Type B pancreatic cell (in vitro differentiated cells): ENCODE data around the gene FOSL2. TPM values are rescaled to one million over a fixed set of nuclear protein-coding genes. Genes with fewer than 3 reads are reported as not detected.

ENCODE experiments used
- DNase-seq: peaks from one replicate; pipeline ENCODE4 v3.0.0; 2021; ENCODE audit warnings: mixed read lengths; ENCODE audit not compliant: unreplicated experiment; ENCODE audit errors: extremely low spot score
- H3K27ac Mint-ChIP-seq: 2 replicates; pipeline ENCODE4 v1.8.0; 2021; ENCODE audit warnings: mild to moderate bottlenecking, mixed read lengths
- H3K27me3 Mint-ChIP-seq: 2 replicates; pipeline ENCODE4 v1.8.0; 2021; ENCODE audit warnings: mixed read lengths
- H3K36me3 Mint-ChIP-seq: 2 replicates; pipeline ENCODE4 v1.8.0; 2021; ENCODE audit warnings: mixed read lengths
- H3K4me1 Mint-ChIP-seq: one replicate; pipeline ENCODE4 v1.8.0; 2021; ENCODE audit warnings: mixed read lengths; ENCODE audit not compliant: unreplicated experiment
- H3K4me3 Mint-ChIP-seq: 2 replicates; pipeline ENCODE4 v1.8.0; 2021; ENCODE audit warnings: mild to moderate bottlenecking, mixed read lengths
- H3K9me3 Mint-ChIP-seq: 2 replicates; pipeline ENCODE4 v1.8.0; 2021; ENCODE audit warnings: mixed read lengths
- total RNA-seq: library from RNA; stranded (reverse); gene quantifications from 2 replicates; pipeline ENCODE4 v1.2.1, GENCODE V29; 2021; ENCODE audit warnings: low replicate concordance
- TF ChIP-seq, protein P1 (sequence below): fragments of 200-600 bp; sonication (generic); conservative IDR thresholded peaks from 2 replicates; pipeline ENCODE4 v1.5.0; 2021; ENCODE audit warnings: antibody characterized with exemption, mild to moderate bottlenecking

Gene FOSL2
- total RNA-seq, 1 donor from 2014 or later, result 42.1 TPM

- H3K27ac Mint-ChIP-seq, result no peak overlapping the region
- TF ChIP-seq, protein P1, sequence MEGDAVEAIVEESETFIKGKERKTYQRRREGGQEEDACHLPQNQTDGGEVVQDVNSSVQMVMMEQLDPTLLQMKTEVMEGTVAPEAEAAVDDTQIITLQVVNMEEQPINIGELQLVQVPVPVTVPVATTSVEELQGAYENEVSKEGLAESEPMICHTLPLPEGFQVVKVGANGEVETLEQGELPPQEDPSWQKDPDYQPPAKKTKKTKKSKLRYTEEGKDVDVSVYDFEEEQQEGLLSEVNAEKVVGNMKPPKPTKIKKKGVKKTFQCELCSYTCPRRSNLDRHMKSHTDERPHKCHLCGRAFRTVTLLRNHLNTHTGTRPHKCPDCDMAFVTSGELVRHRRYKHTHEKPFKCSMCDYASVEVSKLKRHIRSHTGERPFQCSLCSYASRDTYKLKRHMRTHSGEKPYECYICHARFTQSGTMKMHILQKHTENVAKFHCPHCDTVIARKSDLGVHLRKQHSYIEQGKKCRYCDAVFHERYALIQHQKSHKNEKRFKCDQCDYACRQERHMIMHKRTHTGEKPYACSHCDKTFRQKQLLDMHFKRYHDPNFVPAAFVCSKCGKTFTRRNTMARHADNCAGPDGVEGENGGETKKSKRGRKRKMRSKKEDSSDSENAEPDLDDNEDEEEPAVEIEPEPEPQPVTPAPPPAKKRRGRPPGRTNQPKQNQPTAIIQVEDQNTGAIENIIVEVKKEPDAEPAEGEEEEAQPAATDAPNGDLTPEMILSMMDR, result no peak
- H3K36me3 Mint-ChIP-seq, result peaks cover 12% of the 10 kb centered on the region
- H3K27me3 Mint-ChIP-seq, result no peaks in the 10 kb centered on the region
- no peak overlapping the region for H3K4me3 Mint-ChIP-seq
- DNase-seq, result no peak
- H3K9me3 Mint-ChIP-seq, result no peaks in the 10 kb centered on the region
- H3K4me1 Mint-ChIP-seq, result peaks cover 9% of the 10 kb centered on the region
These were observed 12.9 kb downstream of the FOSL2 start for GRCh38 chr2:28405537-28405936.

- no peak for DNase-seq
- TF ChIP-seq, protein P1, result no peak
- H3K27me3 Mint-ChIP-seq, result no peaks in the 10 kb centered on the region
- peaks cover 6% of the 10 kb centered on the region for H3K4me1 Mint-ChIP-seq
- H3K9me3 Mint-ChIP-seq, result no peaks in the 10 kb centered on the region
- H3K27ac Mint-ChIP-seq, result no peak overlapping the region
- peaks cover 12% of the 10 kb centered on the region for H3K36me3 Mint-ChIP-seq
- H3K4me3 Mint-ChIP-seq, result no peak overlapping the region
These were observed 13.8 kb downstream of the FOSL2 start for GRCh38 chr2:28406276-28407096.

GRCh38 chr2:28407131-28407975, 14.7 kb downstream of the FOSL2 start:
- DNase-seq, result no peak
- Mint-ChIP-seq H3K4me3 (no peak overlapping the region), H3K27ac (no peak overlapping the region), H3K9me3 (no peaks in the 10 kb centered on the region), H3K36me3 (peaks cover 7% of the 10 kb centered on the region), H3K4me1 (no peaks in the 10 kb centered on the region), H3K27me3 (no peaks in the 10 kb centered on the region)
- TF ChIP-seq, protein P1, result no peak

DNA sequence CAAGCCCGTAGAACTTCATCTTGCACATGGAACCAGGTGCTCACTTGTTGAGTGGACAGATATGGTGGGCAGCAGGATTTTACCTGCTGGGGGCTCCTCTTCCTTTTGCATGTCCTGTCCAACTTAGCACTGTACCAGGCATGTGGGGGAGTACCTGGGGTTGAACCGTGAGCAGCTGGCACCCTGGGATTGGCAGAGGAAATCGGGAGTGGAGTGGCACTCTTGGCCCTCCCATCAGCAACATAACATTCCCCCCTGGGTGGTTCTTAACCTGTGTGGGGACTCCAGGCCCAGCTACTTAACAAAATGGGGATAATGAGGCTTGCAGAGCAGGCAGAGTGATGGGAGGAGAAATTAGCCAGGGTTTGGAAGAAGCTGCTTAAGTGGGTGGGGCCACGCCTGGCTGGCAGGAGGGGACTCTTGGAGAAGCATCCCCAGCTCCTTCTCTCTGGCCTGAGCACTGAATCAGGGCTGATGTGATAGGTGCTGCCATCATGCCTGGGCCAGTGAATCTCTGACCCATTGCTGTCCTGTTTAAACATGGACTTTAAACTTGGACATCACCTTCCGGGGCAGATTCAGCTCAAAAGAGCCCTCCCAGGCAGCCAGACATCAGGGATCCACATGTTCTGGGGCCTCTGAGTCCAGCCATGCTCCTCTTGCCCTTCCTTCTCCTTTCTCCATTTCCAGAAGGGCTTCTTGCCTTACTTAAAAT, 15.5 kb downstream of the FOSL2 start:
- TF ChIP-seq, protein P1, result no peak
- Mint-ChIP-seq H3K4me1 (no peaks in the 10 kb centered on the region), H3K9me3 (no peaks in the 10 kb centered on the region), H3K27ac (no peak overlapping the region), H3K27me3 (no peaks in the 10 kb centered on the region), H3K4me3 (no peak overlapping the region), H3K36me3 (peaks cover 11% of the 10 kb centered on the region)
- no peak for DNase-seq

DNA sequence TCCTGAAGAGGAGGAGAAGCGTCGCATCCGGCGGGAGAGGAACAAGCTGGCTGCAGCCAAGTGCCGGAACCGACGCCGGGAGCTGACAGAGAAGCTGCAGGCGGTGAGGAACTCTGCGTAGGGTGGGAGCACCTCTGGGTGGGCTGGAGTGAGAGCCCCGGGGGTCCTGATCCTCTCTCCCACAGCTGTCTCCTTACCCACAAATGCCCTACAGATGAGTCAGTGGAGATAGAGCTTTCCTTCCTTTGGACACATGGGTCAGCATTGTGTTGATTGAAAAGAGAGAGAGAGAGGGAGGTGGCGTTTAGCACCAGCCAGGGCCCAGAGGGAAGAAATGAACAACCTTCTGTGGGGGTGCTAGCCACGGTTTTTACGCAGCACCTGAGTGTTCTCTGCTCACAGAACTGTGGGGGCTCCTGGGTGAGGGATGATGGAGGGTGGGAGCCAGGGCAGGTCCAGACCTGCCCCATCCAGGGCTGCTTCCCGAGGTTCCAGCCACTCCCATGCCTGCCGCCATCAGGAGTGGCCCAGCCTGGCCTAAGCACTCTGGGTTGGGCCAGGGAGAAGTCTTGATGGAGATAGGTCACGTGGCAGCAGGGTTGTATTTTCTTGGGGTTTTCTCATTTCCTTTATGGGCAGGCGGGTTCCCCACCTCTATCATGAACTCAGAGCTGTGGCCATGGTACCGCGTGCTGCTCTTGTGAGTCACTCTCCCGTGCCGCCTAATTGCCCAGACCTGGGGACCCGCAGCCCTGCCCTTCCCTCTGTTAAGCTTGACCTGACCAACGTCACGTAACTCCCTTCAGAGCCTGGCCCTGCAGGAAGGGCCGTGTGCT, 16.3 kb downstream of the FOSL2 start:
- H3K4me1 Mint-ChIP-seq, result no peaks in the 10 kb centered on the region
- no peak for DNase-seq
- H3K27ac Mint-ChIP-seq, result no peak overlapping the region
- peaks cover 11% of the 10 kb centered on the region for H3K36me3 Mint-ChIP-seq
- H3K9me3 Mint-ChIP-seq, result no peaks in the 10 kb centered on the region
- TF ChIP-seq, protein P1, result no peak
- no peaks in the 10 kb centered on the region for H3K27me3 Mint-ChIP-seq
- no peak overlapping the region for H3K4me3 Mint-ChIP-seq
